HG03108 (cell line): ENCODE measurements around the gene IGLON5.
A peak's percentile ranks its signal among the peaks of the same experiment; 100 is the strongest.

Experiments used
- ATAC-seq: cut with Tn5 transposase; IDR thresholded peaks from one replicate; pipeline ENCODE4 v1.9.1; 2021; ENCODE audit warnings: moderate library complexity; ENCODE audit not compliant: unreplicated experiment

Gene IGLON5

GRCh38 chr19:51361239-51361638, 49.8 kb downstream of the IGLON5 start:
- no peak for ATAC-seq

- no peak for ATAC-seq
These were observed 53.0 kb downstream of the IGLON5 start for GRCh38 chr19:51364200-51365106.

- no peak for ATAC-seq
These were observed 53.9 kb downstream of the IGLON5 start for GRCh38 chr19:51365211-51365964.

GRCh38 chr19:51365965-51366388, 54.5 kb downstream of the IGLON5 start, which contains the start of gene ETFB:
Gene ETFB (minus strand): TSS chr19:51366388. CDS start chr19:51366326, 62 bp downstream.
- no peak for ATAC-seq

GRCh38 chr19:51366389-51367254, 55.2 kb downstream of the IGLON5 start:
- ATAC-seq = peak; percentile 38

GRCh38 chr19:51367255-51367564, 55.8 kb downstream of the IGLON5 start:
- peak; percentile 4 for ATAC-seq

GRCh38 chr19:51367565-51368365, 56.3 kb downstream of the IGLON5 start:
- ATAC-seq = peak; percentile 70

- no peak for ATAC-seq
These were observed 57.2 kb downstream of the IGLON5 start, which contains the start of gene CLDND2 for GRCh38 chr19:51368366-51369282. Gene CLDND2 (minus strand): TSS chr19:51369003. CDS start chr19:51368577, 426 bp downstream.

- no peak for ATAC-seq
These were observed 58.8 kb downstream of the IGLON5 start for GRCh38 chr19:51370230-51370629.

- no peak for ATAC-seq
These were observed 59.8 kb downstream of the IGLON5 start for GRCh38 chr19:51371186-51371690.

- ATAC-seq = no peak
These were observed 60.7 kb downstream of the IGLON5 start for GRCh38 chr19:51372021-51372648.

GRCh38 chr19:51372649-51373504, 61.4 kb downstream of the IGLON5 start, which contains the start of gene NKG7:
Gene NKG7 (minus strand): TSS chr19:51372654. CDS start chr19:51372535, 119 bp downstream.
- no peak for ATAC-seq

- no peak for ATAC-seq
These were observed 64.2 kb downstream of the IGLON5 start for GRCh38 chr19:51375504-51376221.

- ATAC-seq = no peak
These were observed 66.0 kb downstream of the IGLON5 start for GRCh38 chr19:51377422-51377821.

- no peak for ATAC-seq
These were observed 68.9 kb downstream of the IGLON5 start for GRCh38 chr19:51380379-51380778.
